ENCODE results near the gene FBXW8. TPM values are rescaled to one million over a fixed set of nuclear protein-coding genes. Genes with fewer than 3 reads are reported as not detected.
A peak's percentile ranks its signal among the peaks of the same experiment; 100 is the strongest.

Gene FBXW8
- total RNA-seq, 1 experiment from 2014 or later = 15.3 TPM

DNA sequence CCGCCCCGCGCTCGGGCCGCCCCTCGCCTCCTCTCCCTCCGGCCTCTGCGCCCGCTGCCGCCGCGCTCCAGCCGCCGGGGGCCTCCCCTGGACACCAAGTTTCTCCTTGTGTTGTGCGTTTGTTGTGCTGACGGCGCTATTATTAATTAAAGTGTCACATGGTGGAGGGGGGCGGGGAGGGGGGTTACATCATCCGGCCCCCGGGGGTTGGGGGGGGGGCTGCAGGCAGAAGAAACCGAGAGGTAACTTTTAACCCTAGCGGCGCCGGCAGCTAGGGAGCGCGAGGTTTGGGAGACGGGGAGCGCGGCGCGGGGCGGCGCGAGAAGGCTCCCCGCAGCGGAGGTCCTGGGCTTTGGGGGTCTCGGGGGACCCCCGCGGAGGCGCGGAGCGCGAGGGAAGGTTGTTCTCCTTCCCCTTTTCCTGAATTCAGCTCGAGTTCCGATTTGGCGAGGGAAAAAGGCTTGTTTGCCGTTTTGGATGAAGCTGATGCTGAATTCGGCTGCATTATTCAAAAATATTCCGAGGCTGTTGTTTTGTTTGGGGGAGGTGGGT, 29.3 kb upstream of the FBXW8 start, which contains the start of gene HRK:
HRK (minus strand) TSS at position 117 of the 552 bp plus-strand sequence. CDS start 134 bp downstream, outside the sequence.
- Histone ChIP-seq H4K91ac (ENCODE audit: insufficient read length, low read depth, low read length) (no peak within 1 kb of the TSS), H4K8ac (replicated peaks; ENCODE audit: insufficient read length, low read depth, low read length) (no peak within 1 kb of the TSS), H3K18ac (ENCODE audit: insufficient read length, low read depth, low read length) (no peak within 1 kb of the TSS), H3K9me3 (ENCODE audit: control insufficient read depth, low read depth, low read length) (no peaks in the 10 kb centered on the region), H3K56ac (ENCODE audit: insufficient read length, low read depth, low read length) (no peak within 1 kb of the TSS), H3K79me2 (ENCODE audit: insufficient read depth, low read length) (no peaks in the 10 kb centered on the region), H3K14ac (ENCODE audit: insufficient read depth, low read length) (0 out of 2 replicates have a peak within 1 kb of the TSS, but pooled peaks have one; percentile 11), H3K4ac (ENCODE audit: low read depth, low read length) (no peak within 1 kb of the TSS), H2AFZ (ENCODE audit: low read length) (no peak within 1 kb of the TSS), H3K23me2 (ENCODE audit: insufficient read length, low read depth, low read length, poor library complexity, severe bottlenecking) (peaks cover 22% of the 10 kb centered on the region), H2BK12ac (ENCODE audit: insufficient read length, low read depth, low read length) (no peak within 1 kb of the TSS), H3K4me2 (ENCODE audit: insufficient read depth, insufficient read length, low read length) (peak within 1 kb of the TSS; percentile 59), H2AK5ac (ENCODE audit: insufficient read length, low read length) (no peak within 1 kb of the TSS), H3K23ac (ENCODE audit: insufficient read length, low read depth, low read length) (no peak within 1 kb of the TSS), H3K27ac (ENCODE audit: insufficient read length, low read depth, low read length) (no peak within 1 kb of the TSS), H3K79me1 (ENCODE audit: insufficient read depth, low read depth, low read length, poor library complexity, severe bottlenecking) (no peaks in the 10 kb centered on the region), H3K27me3 (ENCODE audit: insufficient read depth, low read length) (peaks cover 47% of the 10 kb centered on the region), H2BK20ac (ENCODE audit: low read depth, low read length, poor library complexity, severe bottlenecking) (no peak within 1 kb of the TSS), H4K5ac (ENCODE audit: insufficient read length, low read depth, low read length) (no peak within 1 kb of the TSS), H2BK120ac (ENCODE audit: low read depth, low read length, poor library complexity, severe bottlenecking) (no peak within 1 kb of the TSS), H3T11ph (ENCODE audit: low read length) (no peak within 1 kb of the TSS), H3K9ac (ENCODE audit: extremely low read depth, insufficient read length, low read length) (no peak within 1 kb of the TSS), H2BK5ac (ENCODE audit: insufficient read length, low read length) (no peak within 1 kb of the TSS), H2BK15ac (ENCODE audit: low read depth, low read length) (no peak within 1 kb of the TSS), H4K20me1 (ENCODE audit: control insufficient read depth, insufficient read depth, insufficient read length) (no peaks in the 10 kb centered on the region), H3K4me1 (ENCODE audit: insufficient read depth, low read length) (no peaks in the 10 kb centered on the region)
- H3K4me1 Mint-ChIP-seq = peaks cover 36 to 43% of the 10 kb centered on the region in 2 experiments
- no peak for TF ChIP-seq CTCF (conservative IDR thresholded peaks at IDR 0.05)
- no peak within 1 kb of the TSS for H3K27ac Mint-ChIP-seq
- no peaks in the 10 kb centered on the region; a peak in 1 of 5 replicates for H3K9me3 Mint-ChIP-seq
- WGBS (ENCODE audit: extremely low coverage, insufficient read length, low lambda C conversion rate) = no CpG with 5 or more reads among the region's 49 CpGs
- H3K4me3 Mint-ChIP-seq = peak within 1 kb of the TSS; percentile 73 to 90
- DNase-seq = peak; percentile 74
- H3K27me3 Mint-ChIP-seq (ENCODE audit: low read depth) = peaks cover 91% of the 10 kb centered on the region
- no peaks in the 10 kb centered on the region; a peak in 1 of 7 replicates for H3K36me3 Mint-ChIP-seq (ENCODE audit: insufficient read depth in 1 of 3, low read depth in 3 of 3)
